Osteocyte (in vitro differentiated cells): ENCODE measurements around the gene DYDC2. TPM values are rescaled to one million over a fixed set of nuclear protein-coding genes. Genes with fewer than 3 reads are reported as not detected.

ENCODE experiments used
- DNase-seq: peaks from one replicate; pipeline ENCODE4 v3.0.0; 2021; ENCODE audit warnings: mixed read lengths; ENCODE audit not compliant: unreplicated experiment; ENCODE audit errors: extremely low spot score
- H3K27ac Mint-ChIP-seq: one replicate; pipeline ENCODE4 v1.8.0; 2021; ENCODE audit warnings: mild to moderate bottlenecking, mixed read lengths; ENCODE audit not compliant: unreplicated experiment
- H3K27me3 Mint-ChIP-seq: one replicate; pipeline ENCODE4 v1.8.0; 2021; ENCODE audit warnings: mixed read lengths; ENCODE audit not compliant: unreplicated experiment
- H3K36me3 Mint-ChIP-seq: one replicate; pipeline ENCODE4 v1.8.0; 2021; ENCODE audit warnings: mixed read lengths; ENCODE audit not compliant: unreplicated experiment
- H3K4me1 Mint-ChIP-seq: one replicate; pipeline ENCODE4 v1.8.0; 2021; ENCODE audit warnings: mixed read lengths; ENCODE audit not compliant: unreplicated experiment
- H3K4me3 Mint-ChIP-seq: one replicate; pipeline ENCODE4 v1.8.0; 2021; ENCODE audit warnings: mild to moderate bottlenecking, moderate library complexity, mixed read lengths; ENCODE audit not compliant: unreplicated experiment
- H3K9me3 Mint-ChIP-seq: one replicate; pipeline ENCODE4 v1.8.0; 2021; ENCODE audit warnings: mixed read lengths; ENCODE audit not compliant: unreplicated experiment
- CTCF ChIP-seq: fragments of 200-600 bp; sonication (generic); IDR thresholded peaks from 2 replicates; pipeline ENCODE4 v1.5.0; 2021; ENCODE audit warnings: antibody characterized with exemption, mild to moderate bottlenecking, moderate library complexity
- long read RNA-seq: library from polyadenylated mRNA; unstranded; transcript quantifications from one replicate; pipeline ENCODE4 v2.0.0, GENCODE V29; 2021
- total RNA-seq: library from RNA; stranded (reverse); gene quantifications from 2 replicates; pipeline ENCODE4 v1.2.1, GENCODE V29; 2021

Gene DYDC2
- not detected in 2 replicates for total RNA-seq
- long read RNA-seq: 0 reads

- no peak for DNase-seq
- Mint-ChIP-seq H3K27me3 (peaks cover 52% of the 10 kb centered on the region), H3K36me3 (no peaks in the 10 kb centered on the region), H3K4me1 (peaks cover 6% of the 10 kb centered on the region), H3K9me3 (no peaks in the 10 kb centered on the region), H3K27ac (no peak within 1 kb of the TSS), H3K4me3 (peak within 1 kb of the TSS; percentile 75)
- TF ChIP-seq CTCF: no peak
These were observed at the start of gene DYDC2, which contains the start of gene DYDC1 for GRCh38 chr10:80356563-80356988. Gene DYDC2 (plus strand): TSS chr10:80356781. CDS start chr10:80362444, 5,663 bp downstream. Gene DYDC1 (minus strand): TSS chr10:80356755. CDS start chr10:80352601, 4,154 bp downstream.

GRCh38 chr10:80313523-80313922 is 43.1 kb upstream of the DYDC2 start:
- Mint-ChIP-seq H3K4me1 (no peaks in the 10 kb centered on the region), H3K9me3 (peaks cover 5% of the 10 kb centered on the region), H3K4me3 (no peak overlapping the region), H3K36me3 (no peaks in the 10 kb centered on the region), H3K27ac (no peak overlapping the region), H3K27me3 (peaks cover 2% of the 10 kb centered on the region)
- no peak for DNase-seq
- no peak for TF ChIP-seq CTCF

- Mint-ChIP-seq H3K36me3 (no peaks in the 10 kb centered on the region), H3K9me3 (peaks cover 5% of the 10 kb centered on the region), H3K4me1 (no peaks in the 10 kb centered on the region), H3K4me3 (no peak overlapping the region), H3K27ac (no peak overlapping the region), H3K27me3 (peaks cover 9% of the 10 kb centered on the region)
- TF ChIP-seq CTCF: no peak
- DNase-seq: no peak
These were observed 41.2 kb upstream of the DYDC2 start for GRCh38 chr10:80315391-80315790.

- DNase-seq: no peak
- no peak overlapping the region for H3K27ac Mint-ChIP-seq
- no peaks in the 10 kb centered on the region for H3K9me3 Mint-ChIP-seq
- H3K27me3 Mint-ChIP-seq: peaks cover 9% of the 10 kb centered on the region
- no peak for TF ChIP-seq CTCF
- H3K36me3 Mint-ChIP-seq: no peaks in the 10 kb centered on the region
- no peak overlapping the region for H3K4me3 Mint-ChIP-seq
- H3K4me1 Mint-ChIP-seq: no peaks in the 10 kb centered on the region
These were observed 37.8 kb upstream of the DYDC2 start for GRCh38 chr10:80318742-80319141.

GRCh38 chr10:80319318-80319717 is 37.3 kb upstream of the DYDC2 start:
- H3K4me3 Mint-ChIP-seq: no peak overlapping the region
- peaks cover 5% of the 10 kb centered on the region for H3K4me1 Mint-ChIP-seq
- H3K36me3 Mint-ChIP-seq: no peaks in the 10 kb centered on the region
- TF ChIP-seq CTCF: no peak
- H3K27me3 Mint-ChIP-seq: peaks cover 9% of the 10 kb centered on the region
- no peaks in the 10 kb centered on the region for H3K9me3 Mint-ChIP-seq
- DNase-seq: no peak
- H3K27ac Mint-ChIP-seq: no peak overlapping the region
